DMS53 treated with DMSO at 0.1 percent for 48 hours (cell line): ENCODE measurements around the gene GBA2.

ENCODE experiments used
- DNase-seq: peaks from one replicate; lab custom pipeline; 2025; ENCODE audit not compliant: unreplicated experiment; lab: John Stamatoyannopoulos, UW

GBA2 gene

DNA sequence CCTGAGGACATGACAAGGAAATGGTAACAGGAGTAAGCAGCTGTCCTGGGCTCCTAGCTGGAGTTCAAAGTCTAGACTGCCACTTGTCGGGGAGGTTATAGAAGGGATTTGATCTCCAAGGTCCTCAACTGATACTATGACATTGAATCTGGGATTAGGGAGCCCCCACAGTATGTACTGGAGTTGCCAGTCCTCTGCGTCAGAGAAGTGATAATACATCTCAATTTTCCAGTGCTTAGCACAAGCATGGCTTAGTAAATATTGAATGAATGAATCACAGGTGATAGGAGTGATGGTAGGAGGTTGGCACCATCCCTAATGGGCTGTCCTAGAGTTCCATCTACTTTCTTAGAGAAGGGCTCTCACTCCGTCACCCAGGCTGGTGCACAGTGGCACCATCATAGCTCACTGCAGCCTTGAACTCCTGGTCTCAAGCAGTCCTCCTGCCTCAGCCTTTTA, 53.1 kb downstream of the GBA2 start:
- DNase-seq, result peak; percentile 87

DNA sequence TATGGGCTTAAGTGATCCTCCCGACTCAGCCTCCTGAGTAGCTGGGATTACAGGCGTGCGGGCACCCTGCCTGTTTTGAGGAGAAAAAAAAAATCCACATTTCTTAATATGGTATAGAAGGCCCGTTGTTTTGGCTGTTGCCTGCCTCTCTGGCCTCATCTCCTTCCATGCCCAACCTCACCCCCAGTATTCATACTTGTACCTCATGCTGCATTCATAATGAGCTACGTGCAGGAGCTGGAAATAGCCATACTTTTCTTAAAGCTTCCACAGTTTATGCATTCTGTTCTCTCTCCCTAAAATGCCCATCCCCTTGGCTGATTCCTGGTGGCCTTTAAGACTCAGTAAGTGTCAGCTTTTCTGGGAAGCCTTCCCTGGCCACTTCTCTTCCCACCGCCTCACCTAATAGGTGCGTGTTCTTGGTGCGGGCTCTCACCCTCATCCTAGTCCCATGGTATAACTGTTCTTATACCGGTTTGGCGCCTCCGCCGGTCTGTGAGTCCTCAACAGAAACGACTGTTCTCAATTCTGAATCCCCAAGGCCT, 57.2 kb downstream of the GBA2 start:
- no peak for DNase-seq

DNA sequence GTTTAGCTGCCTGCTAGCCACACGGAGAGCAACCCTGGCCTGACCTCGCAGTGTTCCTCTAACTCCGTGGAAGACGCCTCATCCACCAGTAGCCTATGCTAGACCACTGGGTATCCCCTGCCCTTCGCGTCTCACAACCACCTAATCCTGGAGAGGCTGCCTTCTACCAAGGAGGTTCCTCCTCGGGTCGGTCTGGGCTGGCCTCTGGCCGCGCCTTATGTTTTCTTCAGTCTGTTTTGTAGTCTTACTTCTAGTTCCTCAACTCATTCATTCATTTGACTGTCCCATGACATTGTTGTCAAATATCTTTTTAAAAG, 57.7 kb downstream of the GBA2 start:
- DNase-seq, result no peak

DNA sequence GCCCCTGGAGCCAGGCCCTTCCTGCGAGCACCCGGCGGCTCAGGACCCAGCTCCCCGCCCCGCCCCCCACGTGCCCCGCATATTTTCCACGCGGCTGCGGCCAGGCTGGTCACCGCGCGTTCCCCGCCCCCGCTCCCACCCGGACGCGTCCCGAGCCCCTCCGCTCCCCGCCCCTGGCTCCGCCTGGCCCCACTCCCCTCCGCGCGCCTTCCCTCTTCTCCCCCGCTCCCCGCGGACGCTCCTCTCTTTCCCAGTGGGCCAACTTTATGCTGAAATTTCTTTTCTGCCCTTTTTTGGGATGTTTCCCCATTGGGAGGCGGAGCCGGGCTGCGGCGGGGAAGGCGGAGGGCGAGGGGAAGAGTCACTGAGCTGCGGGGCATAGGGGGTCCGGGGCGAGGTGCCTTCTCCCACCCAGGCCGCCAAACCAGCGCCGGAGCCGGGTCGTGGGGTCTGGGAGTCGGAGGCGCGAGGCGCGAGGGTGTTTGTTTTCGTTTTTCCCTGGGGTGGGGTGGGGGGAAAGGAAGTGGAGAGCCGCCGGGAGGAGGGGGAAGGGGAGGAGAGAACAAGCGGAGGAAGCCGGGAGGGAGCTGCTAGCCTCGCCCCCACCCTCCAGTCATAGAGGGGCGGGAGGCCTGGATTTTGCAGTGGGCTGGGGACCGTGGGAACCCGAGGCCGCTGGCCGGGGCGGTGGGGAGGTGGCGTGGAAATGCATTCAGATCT, 58.3 kb downstream of the GBA2 start:
- no peak for DNase-seq

DNA sequence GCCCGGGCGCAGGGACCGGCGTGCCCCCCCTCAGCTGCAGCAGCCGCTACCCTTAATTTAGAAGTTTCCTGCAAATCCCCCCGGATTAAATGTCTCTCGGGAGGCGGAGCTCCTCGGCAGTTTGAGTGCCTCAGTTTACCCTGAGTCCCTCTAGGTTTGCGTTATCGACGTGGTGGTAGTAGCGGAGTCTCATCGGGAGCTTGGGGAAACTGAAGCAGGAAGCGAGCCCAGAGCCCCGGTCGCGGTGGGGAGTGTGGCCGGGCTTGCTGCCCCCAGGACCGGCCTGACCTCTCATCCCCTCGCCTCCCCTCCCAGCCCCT, 58.8 kb downstream of the GBA2 start:
- DNase-seq, result no peak

DNA sequence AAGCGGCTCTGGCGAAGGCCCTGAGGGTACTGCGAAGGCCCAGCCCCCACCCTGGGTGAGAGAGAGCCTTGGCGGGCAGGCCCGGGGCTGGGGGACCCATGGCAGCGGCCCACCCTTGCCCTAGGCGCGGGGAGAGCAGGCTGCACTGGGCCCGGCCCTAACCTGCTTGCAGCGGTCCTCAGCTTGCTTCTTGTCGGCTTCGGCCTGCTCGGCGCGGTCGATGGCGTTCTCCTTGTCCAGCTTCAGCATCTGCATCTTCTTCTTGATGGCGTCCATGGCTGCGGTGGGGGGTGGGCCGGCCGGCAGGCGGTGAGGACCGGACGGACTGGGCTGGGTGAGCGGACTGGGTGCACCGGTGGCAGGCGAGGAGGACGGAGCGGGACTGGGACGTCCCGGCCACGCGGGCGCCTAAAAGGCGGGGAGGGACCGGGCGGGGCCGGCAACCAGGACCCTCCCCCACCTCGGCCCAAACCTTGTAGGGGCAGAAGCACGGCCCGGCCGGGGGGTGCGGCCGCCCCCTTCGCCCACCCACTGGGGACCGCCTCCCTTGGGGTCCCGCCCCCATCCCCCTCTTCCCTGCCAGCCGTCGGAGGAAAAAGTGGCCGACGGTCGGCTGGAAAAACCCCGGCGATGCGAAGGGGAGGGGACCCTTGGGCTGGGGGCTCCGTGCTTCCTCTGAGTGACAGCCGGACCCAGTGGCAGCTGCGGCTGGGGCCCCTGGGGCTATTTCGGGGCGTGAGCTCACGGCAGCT, 59.3 kb downstream of the GBA2 start, which contains the start of gene TPM2:
Gene TPM2 (minus strand): TSS at position 384 of the 752 bp plus-strand sequence. CDS start 108 bp downstream, at position 276.
- DNase-seq, result no peak

DNA sequence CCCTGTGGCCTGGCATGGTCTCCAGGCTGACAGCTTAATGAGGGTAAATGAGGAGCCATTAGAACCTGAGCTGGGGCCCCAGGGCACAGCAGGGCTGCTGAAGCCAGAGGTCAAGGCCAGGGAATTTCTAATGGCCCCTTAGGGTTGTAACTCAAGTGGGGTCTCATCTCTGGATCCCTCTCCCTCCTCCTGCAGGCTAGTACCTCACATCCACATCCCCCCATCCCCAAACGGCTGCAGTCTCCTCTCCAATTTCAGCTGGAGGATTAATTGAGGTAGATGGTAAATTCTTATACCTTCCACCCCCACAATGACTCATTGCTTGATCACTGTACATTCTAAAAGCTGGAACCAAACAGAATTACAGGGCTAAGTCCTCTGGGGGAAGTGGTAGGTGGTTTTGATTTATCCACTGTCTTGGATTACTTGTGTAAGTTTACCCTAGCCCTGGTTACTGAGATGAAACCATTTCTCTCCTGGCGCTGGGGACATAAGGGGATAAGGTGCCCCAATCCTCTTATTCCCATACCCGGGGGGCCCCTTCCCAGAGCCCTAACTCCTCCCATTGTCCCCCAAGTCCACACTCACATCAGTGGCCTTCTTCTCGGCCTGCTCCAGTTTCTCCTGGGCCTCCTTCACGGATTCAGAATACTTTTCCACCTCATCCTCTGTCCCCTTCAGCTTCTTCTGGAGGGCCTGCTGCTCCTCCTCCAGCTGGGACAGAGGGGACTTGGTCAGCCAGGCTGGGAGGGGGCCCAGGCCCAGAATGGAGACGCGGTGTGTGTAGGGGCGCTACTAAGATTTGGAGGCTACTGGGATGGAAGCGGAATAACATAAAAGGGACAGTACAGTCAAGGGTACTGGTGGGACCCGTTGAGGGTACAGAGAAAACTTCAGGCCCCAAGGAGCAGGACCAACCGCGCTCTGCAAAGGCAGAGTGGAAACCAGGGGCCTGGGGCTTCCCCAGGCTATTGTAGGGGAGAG, 60.2 kb downstream of the GBA2 start:
- no peak for DNase-seq

DNA sequence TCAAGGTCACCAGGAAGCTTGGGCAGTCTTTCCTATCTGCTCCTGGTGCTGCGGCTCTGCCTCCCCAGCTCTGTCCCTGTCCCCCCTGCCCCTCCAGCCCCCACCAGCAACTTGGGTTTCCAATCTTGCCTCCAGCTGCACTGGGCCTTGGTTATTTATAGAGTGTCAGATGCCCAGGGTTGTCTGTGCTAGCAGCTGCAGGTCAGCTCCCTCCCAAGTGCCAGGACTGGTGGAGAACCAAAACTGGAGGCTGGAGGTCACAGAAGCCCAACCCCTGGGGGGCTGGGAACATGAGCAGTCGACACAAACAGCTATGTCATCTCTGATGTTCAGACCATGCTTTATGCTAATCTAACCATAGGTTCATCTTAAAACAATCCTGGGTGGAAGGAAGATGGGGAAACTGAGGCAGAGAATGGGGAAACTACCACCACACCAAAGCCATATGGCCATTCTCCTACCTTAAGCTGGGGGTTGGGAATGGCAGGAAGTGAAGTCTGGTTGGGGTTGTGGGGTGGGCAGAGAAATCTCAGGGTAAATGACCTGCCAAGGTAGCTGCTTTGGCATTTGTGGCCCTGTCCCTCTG, 61.0 kb downstream of the GBA2 start:
- no peak for DNase-seq

DNA sequence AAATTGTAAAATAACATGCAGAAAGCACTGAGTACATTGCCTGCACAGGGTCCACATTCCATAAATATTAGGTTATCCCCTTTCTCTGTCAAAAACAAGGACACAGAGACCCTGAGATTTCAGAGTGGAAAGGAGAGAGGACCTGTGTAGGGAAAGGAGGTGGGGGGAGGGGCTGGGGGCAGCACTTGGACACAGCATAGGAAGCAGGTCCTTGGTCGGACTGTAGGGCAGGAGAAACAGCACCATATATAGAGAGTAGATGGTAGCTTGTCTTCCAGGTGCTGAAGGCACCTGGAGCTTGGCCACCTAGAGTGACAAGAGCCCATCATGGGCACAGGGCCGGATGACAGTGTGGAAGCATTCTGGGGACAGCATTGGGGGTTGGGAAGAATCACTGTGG, 61.7 kb downstream of the GBA2 start:
- no peak for DNase-seq
